Bronchial smooth muscle cell (primary cell): ENCODE results near the gene PRRT2. TPM values are rescaled to one million over a fixed set of nuclear protein-coding genes. Genes with fewer than 3 reads are reported as not detected.

Source experiments
- total RNA-seq: library from RNA; depleted of rRNA; stranded (reverse); fragments of >200 nt; gene quantifications from 2 replicates; pipeline ENCODE4 v1.2.1, GENCODE V29; 2014

Gene PRRT2
- 1.9 and 4.4 TPM in 2 replicates for total RNA-seq

DNA sequence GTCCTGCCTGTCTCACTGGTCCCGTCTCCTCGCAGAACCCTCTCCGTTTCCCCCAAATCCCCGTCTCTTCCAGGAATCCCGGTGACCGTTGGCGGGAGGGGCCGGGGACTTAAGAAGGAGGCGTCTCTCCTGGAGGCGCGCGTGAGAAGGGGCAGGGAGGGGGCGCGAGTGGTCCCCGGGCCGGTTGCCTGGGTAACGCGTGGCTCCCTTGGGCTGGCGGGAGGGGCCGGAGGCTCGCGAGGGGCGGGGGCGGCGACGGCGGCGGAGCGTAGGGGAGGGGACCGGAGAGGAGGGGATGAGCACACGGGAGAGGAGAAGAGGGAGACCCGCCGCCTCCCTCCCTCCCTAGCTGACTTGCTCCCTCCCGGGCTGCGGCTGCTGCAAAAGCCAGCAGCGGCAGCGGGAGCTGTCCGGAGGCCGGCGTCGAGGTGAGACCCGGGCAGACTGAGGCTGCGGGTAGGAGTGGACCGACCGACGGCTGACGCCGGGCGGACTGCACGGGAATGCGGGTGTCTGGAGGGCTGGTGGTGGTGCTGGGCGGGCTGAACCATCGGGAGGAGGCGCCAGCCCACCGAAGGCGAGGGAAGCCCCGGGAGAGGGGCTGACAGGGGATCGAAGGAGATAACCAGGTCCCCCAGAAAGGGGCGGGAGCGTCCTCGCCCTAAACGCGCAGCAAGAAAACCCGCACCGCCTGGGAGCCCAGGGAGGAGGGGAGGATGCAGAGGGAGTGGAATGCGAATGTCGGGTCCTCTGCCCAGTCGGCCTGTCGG, at the start of gene PRRT2:
TSS of gene PRRT2 (plus strand) at position 298 of the 770 bp plus-strand sequence. CDS start 862 bp downstream, outside the sequence.

DNA sequence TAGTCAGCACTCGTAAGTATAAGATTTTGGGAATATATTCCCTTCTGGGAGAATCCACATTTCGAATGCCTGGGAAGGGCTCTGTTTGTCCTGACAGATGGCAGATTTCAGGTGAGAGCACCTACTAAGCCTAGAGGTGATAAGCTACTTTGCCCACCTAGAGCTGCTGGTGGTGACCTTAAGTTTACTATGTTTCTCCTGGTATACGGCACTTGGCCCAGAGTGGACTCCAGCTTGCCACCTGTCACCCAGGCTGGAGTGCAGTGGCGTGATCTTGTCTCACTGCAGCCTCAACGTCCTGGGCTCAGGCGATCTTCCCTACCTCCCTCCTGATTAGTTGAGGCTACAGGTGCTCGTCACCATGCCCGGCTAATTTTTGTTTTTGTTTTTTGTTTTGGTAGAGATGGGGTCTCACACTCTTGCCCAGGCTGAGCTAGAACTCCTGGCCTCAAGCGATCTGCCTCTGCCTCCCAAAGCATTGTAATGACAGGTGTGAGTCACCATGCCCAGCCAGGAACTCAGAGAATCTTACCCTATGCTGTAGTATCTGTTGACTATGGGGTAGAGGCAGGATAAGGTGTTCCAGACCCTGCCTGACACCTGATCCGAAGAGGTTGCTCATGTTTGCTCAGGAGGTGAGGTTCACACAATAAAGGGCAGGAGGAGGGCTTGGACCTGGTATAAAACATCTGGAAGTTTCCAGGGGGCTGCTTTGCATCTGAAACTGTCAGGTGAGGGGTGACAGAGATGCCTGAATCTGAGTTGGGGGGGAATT, 34.2 kb upstream of the PRRT2 start, which contains the start of gene ZG16:
TSS of gene ZG16 (plus strand) at position 681 of the 775 bp plus-strand sequence. CDS start 1,011 bp downstream, outside the sequence.

DNA sequence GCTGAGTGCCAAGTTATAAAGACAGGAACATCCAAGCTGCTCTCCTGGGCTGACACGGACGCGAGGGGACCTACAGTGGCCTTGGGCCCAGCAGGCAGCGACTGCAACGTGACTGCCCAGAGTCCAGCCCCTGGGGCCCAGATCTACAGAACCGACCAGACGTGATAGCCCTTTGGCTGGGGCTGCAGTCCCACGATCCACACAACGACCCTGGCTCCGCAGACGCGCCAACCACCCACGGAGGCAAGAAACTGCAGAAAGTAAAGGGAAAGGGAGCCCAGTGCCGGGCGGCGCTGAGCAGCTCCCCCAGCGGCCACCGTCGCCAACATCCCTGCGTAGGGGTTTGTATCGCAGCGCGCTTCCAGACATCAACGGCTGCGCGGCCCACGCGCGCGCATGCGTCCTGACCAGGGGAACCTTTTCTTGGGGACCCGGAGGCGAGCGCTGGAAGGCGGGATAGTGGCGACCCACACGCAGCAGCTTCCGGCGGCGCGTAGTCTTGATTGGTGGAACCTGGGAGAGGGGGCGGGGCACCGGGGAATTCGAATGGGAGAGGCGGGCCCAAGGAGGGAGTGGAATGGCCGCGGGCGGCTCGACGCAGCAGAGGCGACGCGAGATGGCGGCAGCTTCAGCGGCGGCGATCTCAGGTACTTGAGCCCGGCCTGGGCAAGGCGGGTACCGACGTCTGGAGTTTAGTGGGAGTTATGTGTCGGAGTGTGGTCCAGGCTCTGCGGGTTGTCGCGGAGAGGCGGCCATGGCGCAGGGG, 21.6 kb upstream of the PRRT2 start, which contains the start of gene KIF22:
TSS of gene KIF22 (plus strand) at position 569 of the 766 bp plus-strand sequence. CDS start at position 578, 9 bp downstream.

DNA sequence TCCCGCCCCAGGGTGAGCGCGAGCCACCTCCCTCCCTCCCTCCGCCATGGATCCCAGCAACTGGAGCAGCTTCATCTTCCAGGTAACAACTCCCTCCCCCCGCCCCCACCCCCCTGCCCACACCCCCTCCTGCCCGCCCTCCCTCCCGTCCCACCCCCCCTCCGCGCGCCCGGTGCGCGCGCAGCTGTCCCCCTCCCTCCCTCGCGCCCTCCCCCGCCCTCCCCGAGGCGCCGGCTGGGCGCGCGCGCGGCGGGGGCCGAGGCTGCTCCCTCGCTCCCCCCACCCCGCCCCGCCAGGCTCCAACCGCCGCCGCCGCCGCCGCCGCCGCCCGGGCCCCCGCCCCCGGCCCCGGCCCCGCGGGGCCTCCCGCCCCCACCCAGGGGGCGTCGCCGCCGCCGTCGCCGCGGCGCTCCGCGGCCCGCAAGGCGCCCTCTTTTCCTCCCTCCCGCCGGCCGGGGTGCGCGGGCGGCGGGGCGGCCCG, 5.9 kb upstream of the PRRT2 start, which contains the start of gene MAZ:
TSS of gene MAZ (plus strand) at position 431 of the 481 bp plus-strand sequence. CDS start 173 bp downstream, outside the sequence.

DNA sequence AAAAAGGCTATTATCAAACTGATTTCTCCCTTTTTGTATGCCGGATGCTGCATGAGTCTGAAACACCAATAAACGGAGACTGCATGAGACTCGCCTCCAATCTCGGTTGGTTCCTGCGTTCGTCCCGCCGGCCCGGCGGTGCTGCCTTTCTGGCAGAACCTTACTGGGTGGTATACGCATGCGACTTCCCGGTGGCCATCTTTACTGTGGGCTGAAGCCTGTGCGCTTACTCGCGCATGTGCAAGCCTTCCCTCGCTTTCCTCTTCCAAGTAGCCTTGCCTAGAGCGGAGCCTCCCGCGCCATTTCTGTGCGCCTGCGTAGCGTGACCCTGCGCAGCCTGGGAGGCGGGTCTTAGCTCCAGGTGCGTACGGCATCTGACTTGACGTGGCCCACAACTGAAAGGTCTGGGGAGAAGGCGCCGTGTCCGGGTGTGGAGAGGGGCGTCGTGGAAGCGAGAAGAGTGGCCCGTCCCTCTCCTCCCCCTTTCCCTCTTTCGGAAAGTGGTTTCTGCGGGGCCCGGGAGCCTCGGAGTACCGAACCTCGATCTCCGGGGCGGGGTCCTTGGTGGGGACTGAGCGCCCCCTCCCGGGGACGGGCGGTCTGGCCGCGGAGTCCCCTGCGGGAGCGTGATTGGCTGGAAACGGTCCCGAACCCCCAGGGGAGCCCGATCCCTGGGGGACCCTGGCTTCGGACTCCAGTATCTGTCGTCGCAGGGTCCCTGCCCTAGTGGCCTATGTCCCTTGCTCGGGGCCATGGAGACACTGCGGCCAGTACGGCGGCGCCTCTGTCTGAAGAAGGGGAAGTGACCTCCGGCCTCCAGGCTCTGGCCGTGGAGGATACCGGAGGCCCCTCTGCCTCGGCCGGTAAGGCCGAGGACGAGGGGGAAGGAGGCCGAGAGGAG, 4.0 kb downstream of the PRRT2 start, which contains the start of gene PAGR1:
TSS of gene PAGR1 (plus strand) at position 360 of the 901 bp plus-strand sequence. CDS start at position 734, 374 bp downstream.

DNA sequence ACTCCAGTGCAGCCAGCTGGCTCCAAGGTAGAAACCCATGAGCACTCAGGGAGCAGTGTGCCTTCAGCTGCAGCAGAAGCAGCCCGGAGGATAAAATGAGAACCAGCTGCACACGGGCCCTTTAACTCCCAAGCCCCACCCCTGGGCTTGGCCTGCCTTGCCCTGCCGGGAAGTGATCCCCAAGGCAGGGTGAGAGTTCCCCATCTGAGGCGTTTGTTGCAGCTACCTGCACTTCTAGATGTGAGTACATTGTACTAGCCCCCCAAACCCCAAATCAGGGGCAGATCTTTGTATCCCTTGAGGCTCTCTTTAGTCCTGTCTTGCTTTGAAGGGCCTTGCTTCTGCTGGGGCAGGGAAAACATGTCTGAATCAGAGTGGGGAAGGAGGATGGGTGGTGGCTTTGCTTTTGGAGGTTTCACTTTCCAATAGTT, 8.3 kb downstream of the PRRT2 start, which contains the start of gene MVP:
TSS of gene MVP (plus strand) at position 192 of the 431 bp plus-strand sequence. CDS start 10,088 bp downstream, outside the sequence.

DNA sequence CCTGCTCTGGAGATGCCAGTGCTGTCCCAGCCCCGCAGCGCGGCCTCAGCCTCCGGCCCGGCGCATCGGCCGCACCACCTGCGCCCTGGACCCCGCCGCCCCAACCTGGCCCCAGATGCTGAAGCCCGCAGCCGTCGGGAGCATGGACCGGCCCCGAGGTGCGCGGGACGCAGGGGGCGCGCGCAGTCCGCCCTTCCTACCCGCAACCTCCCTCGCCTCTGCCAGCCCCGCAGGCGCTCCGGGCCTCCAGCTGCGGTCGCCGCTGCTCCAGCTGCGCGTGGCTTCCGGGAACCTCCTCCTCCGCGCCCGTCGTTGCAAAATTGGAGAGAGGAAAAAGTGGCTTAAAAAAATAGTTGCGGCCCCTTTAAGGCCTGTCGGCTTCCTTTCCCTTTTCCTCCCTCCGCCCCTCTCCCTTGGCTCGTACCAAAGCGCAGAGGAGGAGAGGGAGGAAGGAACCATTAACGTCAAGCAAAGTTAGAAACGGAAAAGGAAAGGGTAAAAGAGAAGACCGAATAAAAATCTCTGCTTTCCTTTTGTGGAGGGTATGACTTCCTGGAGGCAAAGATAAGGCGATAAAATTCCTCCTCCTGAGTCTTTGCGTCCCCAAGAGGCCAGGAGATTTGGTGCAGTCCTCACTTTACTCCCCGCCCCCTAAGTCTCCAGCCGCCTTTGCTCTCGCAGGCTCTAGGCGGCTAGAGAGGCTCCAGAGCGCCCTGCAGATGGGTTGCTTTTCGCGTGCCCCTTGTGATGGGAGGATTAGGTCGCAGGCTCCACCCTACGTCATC, 51.1 kb downstream of the PRRT2 start, which contains the start of gene CDIPT:
TSS of gene CDIPT (minus strand) at position 343 of the 785 bp plus-strand sequence. CDS start 369 bp downstream, outside the sequence.

Other genes starting within 250 kb of the PRRT2 start
- under 0.01 TPM in 1 of 2 replicates, not detected in the other for gene SPN, start 148.9 kb upstream of the PRRT2 start, total RNA-seq
- gene QPRT, start 133.0 kb upstream of the PRRT2 start, total RNA-seq, result 26.4 and 41.6 TPM in 2 replicates
- not detected in 2 replicates for gene C16orf54, start 66.2 kb upstream of the PRRT2 start, total RNA-seq
- not detected in 2 replicates for gene ZG16, start 33.9 kb upstream of the PRRT2 start, total RNA-seq
- 6.5 and 14.3 TPM in 2 replicates for gene KIF22, start 21.4 kb upstream of the PRRT2 start, total RNA-seq
- gene MAZ, start 5.7 kb upstream of the PRRT2 start, total RNA-seq, result 127 and 202 TPM in 2 replicates
- 12.1 and 12.3 TPM in 2 replicates for gene PAGR1, start 4.0 kb downstream of the PRRT2 start, total RNA-seq
- 549 and 610 TPM in 2 replicates for gene MVP, start 8.3 kb downstream of the PRRT2 start, total RNA-seq
- 63.4 and 86.9 TPM in 2 replicates for gene CDIPT, start 51.0 kb downstream of the PRRT2 start, total RNA-seq
- gene SEZ6L2, start 87.4 kb downstream of the PRRT2 start, total RNA-seq, result 5.5 and 7.5 TPM in 2 replicates
- gene ASPHD1, start 88.3 kb downstream of the PRRT2 start, total RNA-seq, result 2.1 and 6.8 TPM in 2 replicates
- gene KCTD13, start 114.0 kb downstream of the PRRT2 start, total RNA-seq, result 3.9 and 5.0 TPM in 2 replicates
- 57.5 and 67.9 TPM in 2 replicates for gene TMEM219, start 149.9 kb downstream of the PRRT2 start, total RNA-seq
- gene TAOK2, start 161.7 kb downstream of the PRRT2 start, total RNA-seq, result 41.3 and 46.7 TPM in 2 replicates
- gene HIRIP3, start 183.4 kb downstream of the PRRT2 start, total RNA-seq, result 6.6 and 7.6 TPM in 2 replicates
- 11.9 and 13.1 TPM in 2 replicates for gene INO80E, start 184.0 kb downstream of the PRRT2 start, total RNA-seq
- gene DOC2A, start 198.8 kb downstream of the PRRT2 start, total RNA-seq, result 0.16 and 0.34 TPM in 2 replicates
- gene C16orf92, start 211.0 kb downstream of the PRRT2 start, total RNA-seq, result not detected in 2 replicates
- gene TLCD3B, start 219.1 kb downstream of the PRRT2 start, total RNA-seq, result not detected in 2 replicates